ENCODE results near the gene ZDHHC17. TPM values are rescaled to one million over a fixed set of nuclear protein-coding genes. Genes with fewer than 3 reads are reported as not detected.

ZDHHC17 gene
- polyA plus RNA-seq, 1 donor (not counting 4 experiments of a cell fraction or from before 2014, with no cell fraction given): 28.2 TPM

- Histone ChIP-seq H3K9me1 (ENCODE audit: control insufficient read depth, extremely low read depth, insufficient read depth, low read length) (no peaks in the 10 kb centered on the region), H3K4me2 (ENCODE audit: control insufficient read depth, extremely low read depth, insufficient read depth, low read depth, low read length) (peak overlapping the region; percentile 80), H3K36me3 (ENCODE audit: control insufficient read depth in 2 of 2, extremely low read depth in 1 of 2, insufficient read depth in 2 of 2, low read length in 2 of 2) (no peaks in the 10 kb centered on the region), H3K27me3 (ENCODE audit: control insufficient read depth, extremely low read depth, insufficient read depth, low read length) (no peaks in the 10 kb centered on the region), H3K9ac (ENCODE audit: control insufficient read depth, extremely low read depth, insufficient read depth, low read length) (peak overlapping the region; percentile 85), H3K4me3 (ENCODE audit: control insufficient read depth in 2 of 3, extremely low read depth in 1 of 3, insufficient read depth in 2 of 3, low read depth in 1 of 3, low read length in 3 of 3) (peak overlapping the region; percentile 67 to 80 (median 78)), H4K20me1 (ENCODE audit: control insufficient read depth, extremely low read depth, insufficient read depth, low read length) (no peaks in the 10 kb centered on the region), H3K9me3 (ENCODE audit: control insufficient read depth, low read depth, low read length) (no peaks in the 10 kb centered on the region), H3K4me1 (ENCODE audit: control insufficient read depth, extremely low read depth, insufficient read depth, low read length) (peaks cover 27% of the 10 kb centered on the region), H2AFZ (ENCODE audit: control insufficient read depth, low read length) (peak overlapping the region; percentile 72), H3K27ac (ENCODE audit: control insufficient read depth, insufficient read depth, low read length) (peak overlapping the region; percentile 71), H3K79me2 (ENCODE audit: control insufficient read depth, insufficient read depth, low read length) (peaks cover 18% of the 10 kb centered on the region)
- FAIRE-seq: peak; percentile 34
- dilution Hi-C loops (cut with MboI; ENCODE audit: extremely low pct_ligation_motif_present, low sequenced_read_pairs): no loop called here
- TF ChIP-seq EZH2 (IDR thresholded peaks at IDR 0.05; ENCODE audit: low read length): no peak
- TF ChIP-seq CTCF (optimal IDR thresholded peaks at IDR 0.05 in 1 of 3, IDR thresholded peaks at IDR 0.05 in 1 of 3, conservative IDR thresholded peaks at IDR 0.05 in 1 of 3; ENCODE audit: extremely low read depth in 1 of 3, insufficient read depth in 2 of 3, low read length in 3 of 3): peak in 1 of 3 experiments; percentile 25
- DNase-seq (ENCODE audit: low read depth, low spot score): no peak
Observed at GRCh38 chr12:76878099-76878898, 114.4 kb downstream of the ZDHHC17 start.

GRCh38 chr12:76878899-76879709 is 115.2 kb downstream of the ZDHHC17 start, which contains the start of gene CSRP2:
CSRP2 (minus strand) TSS chr12:76879019; CDS start chr12:76866260, 12,759 bp downstream.
- peak; percentile 29 for FAIRE-seq
- peak within 1 kb of the TSS; percentile 71 for H3K27ac ChIP-seq (ENCODE audit: control insufficient read depth, insufficient read depth, low read length)
- dilution Hi-C loops (cut with MboI; ENCODE audit: extremely low pct_ligation_motif_present, low sequenced_read_pairs): no loop called here
- H3K27me3 ChIP-seq (ENCODE audit: control insufficient read depth, extremely low read depth, insufficient read depth, low read length): no peaks in the 10 kb centered on the region
- peak within 1 kb of the TSS; percentile 85 for H2AFZ ChIP-seq (ENCODE audit: control insufficient read depth, low read length)
- peak within 1 kb of the TSS; percentile 67 to 80 (median 78) for H3K4me3 ChIP-seq (ENCODE audit: control insufficient read depth in 2 of 3, extremely low read depth in 1 of 3, insufficient read depth in 2 of 3, low read depth in 1 of 3, low read length in 3 of 3)
- H3K4me2 ChIP-seq (ENCODE audit: control insufficient read depth, extremely low read depth, insufficient read depth, low read depth, low read length): peak within 1 kb of the TSS; percentile 80
- H3K79me2 ChIP-seq (ENCODE audit: control insufficient read depth, insufficient read depth, low read length): peaks cover 12% of the 10 kb centered on the region
- no peaks in the 10 kb centered on the region for H3K9me3 ChIP-seq (ENCODE audit: control insufficient read depth, low read depth, low read length)
- H3K9me1 ChIP-seq (ENCODE audit: control insufficient read depth, extremely low read depth, insufficient read depth, low read length): no peaks in the 10 kb centered on the region
- no peak for DNase-seq (ENCODE audit: low read depth, low spot score)
- no peaks in the 10 kb centered on the region for H3K36me3 ChIP-seq (ENCODE audit: control insufficient read depth in 2 of 2, extremely low read depth in 1 of 2, insufficient read depth in 2 of 2, low read length in 2 of 2)
- peak within 1 kb of the TSS; percentile 85 for H3K9ac ChIP-seq (ENCODE audit: control insufficient read depth, extremely low read depth, insufficient read depth, low read length)
- peak in 1 of 3 experiments; percentile 20 for TF ChIP-seq CTCF (optimal IDR thresholded peaks at IDR 0.05 in 1 of 3, IDR thresholded peaks at IDR 0.05 in 1 of 3, conservative IDR thresholded peaks at IDR 0.05 in 1 of 3; ENCODE audit: extremely low read depth in 1 of 3, insufficient read depth in 2 of 3, low read length in 3 of 3)
- TF ChIP-seq EZH2 (IDR thresholded peaks at IDR 0.05; ENCODE audit: low read length): no peak
- H3K4me1 ChIP-seq (ENCODE audit: control insufficient read depth, extremely low read depth, insufficient read depth, low read length): peaks cover 27% of the 10 kb centered on the region
- H4K20me1 ChIP-seq (ENCODE audit: control insufficient read depth, extremely low read depth, insufficient read depth, low read length): no peaks in the 10 kb centered on the region
